ENCODE data around the gene PNLIP. TPM values are rescaled to one million over a fixed set of nuclear protein-coding genes. Genes with fewer than 3 reads are reported as not detected.

Gene PNLIP
- total RNA-seq, 2 experiments from 2014 or later: not detected

DNA sequence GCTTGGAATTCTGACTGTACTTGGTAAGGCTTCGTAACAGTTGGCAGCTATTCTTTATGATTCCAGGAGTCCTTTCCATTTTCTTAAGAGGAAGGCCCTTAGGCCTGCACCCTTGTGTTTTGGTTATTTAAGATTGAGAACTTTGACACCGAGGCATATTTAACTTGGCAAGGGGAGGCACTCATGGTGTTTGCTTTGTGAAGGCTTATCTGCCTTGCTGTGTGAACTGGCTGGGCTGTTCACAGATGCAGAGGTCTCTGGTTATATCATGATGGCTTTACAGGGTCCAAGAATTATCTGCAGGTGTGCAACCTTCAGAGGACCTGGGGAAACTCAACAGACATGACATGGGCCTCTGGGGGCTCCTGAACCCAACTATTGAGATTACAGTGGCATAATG, 44.2 kb downstream of the PNLIP start:
- Mint-ChIP-seq H3K4me1 (ENCODE audit: low read depth) (no peaks in the 10 kb centered on the region), H3K4me3 (no peak overlapping the region), H3K27ac (no peak overlapping the region), H3K36me3 (ENCODE audit: low read depth) (no peaks in the 10 kb centered on the region), H3K9me3 (no peaks in the 10 kb centered on the region), H3K27me3 (ENCODE audit: low read depth) (peaks cover 7% of the 10 kb centered on the region)
- DNase-seq: no peak
- CTCF ChIA-PET: interaction anchor here (0.7 kb wide), 1 partner anchor 382 kb away, joined by 3 read pairs; no protein-coding TSS in a partner anchor
- intact Hi-C loops (cut with micrococcal nuclease): no loop called here

DNA sequence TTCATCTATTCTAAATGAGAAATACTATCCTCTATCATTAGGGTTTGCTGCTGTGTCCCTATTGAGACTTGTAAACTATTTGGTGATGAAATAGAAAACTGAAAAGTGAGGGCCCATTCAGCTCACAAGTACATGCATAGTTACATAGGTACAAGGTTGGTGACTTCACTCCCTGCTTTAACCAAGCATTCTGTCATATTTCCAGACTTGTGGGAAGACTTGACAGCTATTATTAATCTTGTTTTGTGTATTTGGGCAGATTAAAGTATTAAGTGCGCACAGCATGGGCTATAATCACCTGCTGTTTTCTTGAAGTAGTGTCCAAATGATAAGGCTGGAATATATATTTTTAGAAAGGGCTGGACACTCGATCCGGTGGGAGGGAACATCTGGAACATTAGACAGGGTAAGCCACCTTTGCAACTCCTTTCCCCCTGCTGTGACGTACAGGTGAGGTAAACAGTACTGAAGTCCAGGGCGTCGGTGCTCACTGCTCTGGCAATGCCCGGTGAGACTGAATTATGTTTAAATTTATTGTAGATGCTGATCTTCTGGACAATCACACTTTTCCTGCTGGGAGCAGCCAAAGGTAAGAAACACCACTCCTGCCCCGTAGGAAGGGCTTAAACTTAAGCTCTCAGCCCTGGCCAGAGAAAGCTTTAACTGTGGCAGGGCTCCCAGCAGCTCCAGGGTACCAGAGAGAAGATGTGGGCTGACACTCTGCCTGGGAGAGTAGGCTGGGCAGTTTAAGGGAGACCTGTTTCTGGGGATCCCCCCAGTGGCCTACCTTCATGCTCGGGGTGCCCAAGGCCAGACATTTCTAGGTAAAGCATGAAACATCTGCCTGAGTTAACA, 45.1 kb downstream of the PNLIP start, which contains the start of gene PNLIPRP1:
Gene PNLIPRP1 (plus strand): TSS at position 370 of the 855 bp plus-strand sequence. CDS start 171 bp downstream, at position 541.
- intact Hi-C loops (cut with micrococcal nuclease): no loop called here
- DNase-seq: no peak
- H3K27me3 Mint-ChIP-seq (ENCODE audit: low read depth): peaks cover 4% of the 10 kb centered on the region
- no peak within 1 kb of the TSS for H3K4me3 Mint-ChIP-seq
- H3K4me1 Mint-ChIP-seq (ENCODE audit: low read depth): no peaks in the 10 kb centered on the region
- no peaks in the 10 kb centered on the region for H3K36me3 Mint-ChIP-seq (ENCODE audit: low read depth)
- no peaks in the 10 kb centered on the region for H3K9me3 Mint-ChIP-seq
- CTCF ChIA-PET: interaction anchor here (0.7 kb wide), 1 partner anchor 381 kb away, joined by 3 read pairs; no protein-coding TSS in a partner anchor
- H3K27ac Mint-ChIP-seq: no peak within 1 kb of the TSS

DNA sequence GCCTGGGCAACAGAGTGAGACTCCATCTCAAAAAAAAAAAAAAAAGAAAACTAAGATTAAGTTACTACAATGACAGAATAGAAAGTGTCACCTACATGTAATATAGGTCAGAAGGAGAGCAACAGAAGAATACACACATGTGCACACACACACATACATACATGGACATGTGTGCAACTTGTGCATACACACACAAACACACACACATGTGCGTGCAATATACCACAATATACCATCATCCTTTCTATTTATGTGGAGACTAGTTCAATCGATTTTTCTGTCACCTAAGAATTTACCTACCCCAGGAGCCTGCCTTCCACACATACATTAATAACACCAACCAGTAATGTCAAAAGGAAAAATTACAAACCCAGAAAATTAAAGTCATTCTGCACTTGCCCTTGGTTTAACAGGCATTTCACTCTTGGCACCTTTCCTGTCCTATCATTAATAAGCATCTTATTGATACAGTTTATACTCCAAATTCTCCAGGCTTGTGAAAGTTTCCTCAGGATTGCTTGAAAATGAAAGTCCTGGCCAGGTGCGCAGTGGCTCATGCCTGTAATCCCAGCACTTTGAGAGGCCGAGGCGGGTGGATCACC, 47.5 kb downstream of the PNLIP start:
- H3K9me3 Mint-ChIP-seq: no peaks in the 10 kb centered on the region
- CTCF ChIA-PET: no interaction called here
- H3K27ac Mint-ChIP-seq: no peak overlapping the region
- H3K4me1 Mint-ChIP-seq (ENCODE audit: low read depth): no peaks in the 10 kb centered on the region
- intact Hi-C loops (cut with micrococcal nuclease): no loop called here
- DNase-seq: no peak
- no peaks in the 10 kb centered on the region for H3K27me3 Mint-ChIP-seq (ENCODE audit: low read depth)
- H3K4me3 Mint-ChIP-seq: no peak overlapping the region
- no peaks in the 10 kb centered on the region for H3K36me3 Mint-ChIP-seq (ENCODE audit: low read depth)

DNA sequence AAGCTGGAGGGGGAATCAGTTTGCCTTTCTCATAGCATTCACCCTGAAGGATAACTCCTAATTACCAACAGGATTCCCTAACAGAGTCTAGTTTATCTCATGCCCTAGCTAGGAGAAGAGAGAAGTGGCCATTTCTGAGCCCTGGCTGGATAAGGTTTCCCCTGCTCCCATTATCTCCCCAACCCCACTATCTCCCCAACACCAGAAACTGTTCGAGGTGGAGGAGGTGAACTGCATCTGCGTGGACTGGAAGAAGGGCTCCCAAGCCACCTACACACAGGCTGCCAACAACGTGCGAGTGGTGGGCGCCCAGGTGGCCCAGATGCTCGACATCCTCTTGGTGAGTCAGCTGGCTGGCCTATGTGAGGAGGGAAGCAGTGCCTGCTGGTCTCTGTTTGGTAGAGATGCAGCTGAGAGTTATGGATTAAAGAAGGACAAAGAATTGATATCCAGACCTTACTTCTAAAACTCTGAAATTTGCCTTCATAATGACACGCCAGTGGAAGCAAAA, 48.8 kb downstream of the PNLIP start:
- CTCF ChIA-PET: interaction anchor here (1.0 kb wide), 1 partner anchor 149 kb away, joined by 4 read pairs; no protein-coding TSS in a partner anchor
- DNase-seq: no peak

GRCh38 chr10:116596062-116596461, 50.3 kb downstream of the PNLIP start:
- no peaks in the 10 kb centered on the region for H3K27me3 Mint-ChIP-seq (ENCODE audit: low read depth)
- H3K9me3 Mint-ChIP-seq: no peaks in the 10 kb centered on the region
- H3K4me3 Mint-ChIP-seq: no peak overlapping the region
- DNase-seq: no peak
- intact Hi-C loops (cut with micrococcal nuclease): no loop called here
- H3K4me1 Mint-ChIP-seq (ENCODE audit: low read depth): no peaks in the 10 kb centered on the region
- H3K36me3 Mint-ChIP-seq (ENCODE audit: low read depth): no peaks in the 10 kb centered on the region
- H3K27ac Mint-ChIP-seq: no peak overlapping the region
- CTCF ChIA-PET: no interaction called here

More for the DNA sequence above, 48.8 kb downstream of the PNLIP start:
- Mint-ChIP-seq H3K27me3 (ENCODE audit: low read depth) (no peaks in the 10 kb centered on the region), H3K27ac (no peak overlapping the region), H3K9me3 (no peaks in the 10 kb centered on the region), H3K36me3 (ENCODE audit: low read depth) (no peaks in the 10 kb centered on the region), H3K4me3 (no peak overlapping the region), H3K4me1 (ENCODE audit: low read depth) (no peaks in the 10 kb centered on the region)
- intact Hi-C loops (cut with micrococcal nuclease): no loop called here

DNA sequence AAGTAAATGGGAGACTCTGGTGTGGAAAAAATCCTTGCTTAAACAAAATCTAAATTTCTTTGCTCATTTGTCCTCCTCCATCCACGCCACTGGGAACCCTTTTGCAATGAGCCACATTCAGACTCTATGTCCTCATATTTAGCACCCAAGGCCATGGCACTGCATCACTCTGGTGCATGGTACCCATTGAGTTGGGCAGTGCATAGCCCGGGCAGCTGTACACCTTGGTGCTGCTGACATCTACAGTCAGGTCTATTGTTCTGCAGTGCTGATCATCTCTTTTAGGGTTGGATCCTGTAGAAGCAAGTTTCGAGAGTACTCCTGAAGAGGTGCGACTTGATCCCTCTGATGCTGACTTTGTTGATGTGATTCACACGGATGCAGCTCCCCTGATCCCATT, 51.8 kb downstream of the PNLIP start:
- CTCF ChIA-PET: no interaction called here
- no peak for DNase-seq
- H3K36me3 Mint-ChIP-seq (ENCODE audit: low read depth): no peaks in the 10 kb centered on the region
- intact Hi-C loops (cut with micrococcal nuclease): no loop called here
- H3K4me1 Mint-ChIP-seq (ENCODE audit: low read depth): no peaks in the 10 kb centered on the region
- H3K27me3 Mint-ChIP-seq (ENCODE audit: low read depth): no peaks in the 10 kb centered on the region
- H3K4me3 Mint-ChIP-seq: no peak overlapping the region
- H3K9me3 Mint-ChIP-seq: no peaks in the 10 kb centered on the region
- H3K27ac Mint-ChIP-seq: no peak overlapping the region

DNA sequence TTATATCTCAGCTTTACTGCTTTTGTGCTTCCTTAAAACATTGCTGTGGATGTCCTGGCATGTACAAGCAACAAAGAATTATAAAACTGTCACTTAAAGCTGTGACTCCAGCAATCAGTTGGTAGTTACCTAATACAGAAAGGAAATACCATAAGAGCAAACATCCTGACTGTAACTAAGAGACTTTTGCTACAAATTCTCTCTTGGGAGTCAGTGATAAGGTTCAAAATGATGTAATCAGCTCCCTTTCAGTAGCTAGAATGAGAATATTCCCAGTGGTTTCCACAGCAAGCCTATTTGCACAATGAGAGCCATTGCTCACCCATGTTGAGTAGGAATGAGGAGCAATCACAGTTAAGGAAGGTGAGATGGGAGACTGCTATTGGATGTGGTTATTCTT, 52.6 kb downstream of the PNLIP start:
- intact Hi-C loops (cut with micrococcal nuclease): no loop called here
- CTCF ChIA-PET: no interaction called here

DNA sequence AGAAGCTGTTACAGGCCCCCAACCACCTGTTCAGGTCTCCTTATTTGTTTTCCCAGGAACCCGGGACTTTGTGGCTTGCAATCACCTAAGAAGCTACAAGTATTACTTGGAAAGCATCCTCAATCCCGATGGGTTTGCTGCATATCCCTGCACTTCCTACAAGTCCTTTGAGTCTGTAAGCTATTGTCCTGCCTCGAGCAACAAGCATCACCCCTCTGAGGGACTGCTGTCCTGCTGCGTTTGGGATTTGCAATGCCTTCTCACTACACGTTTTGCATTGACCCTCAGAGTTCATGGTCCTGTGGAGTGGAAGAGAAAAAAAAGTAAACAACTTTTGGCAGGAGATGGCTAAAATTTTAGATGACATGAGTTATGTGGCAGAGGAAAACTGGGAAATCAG, 54.3 kb downstream of the PNLIP start:
- Mint-ChIP-seq H3K4me1 (ENCODE audit: low read depth) (no peaks in the 10 kb centered on the region), H3K27ac (no peak overlapping the region), H3K9me3 (no peaks in the 10 kb centered on the region), H3K27me3 (ENCODE audit: low read depth) (no peaks in the 10 kb centered on the region), H3K4me3 (no peak overlapping the region), H3K36me3 (ENCODE audit: low read depth) (no peaks in the 10 kb centered on the region)
- intact Hi-C loops (cut with micrococcal nuclease): no loop called here
- CTCF ChIA-PET: no interaction called here
- DNase-seq: no peak

More for the DNA sequence above, 52.6 kb downstream of the PNLIP start:
- no peak overlapping the region for H3K4me3 Mint-ChIP-seq
- no peaks in the 10 kb centered on the region for H3K4me1 Mint-ChIP-seq (ENCODE audit: low read depth)
- no peaks in the 10 kb centered on the region for H3K27me3 Mint-ChIP-seq (ENCODE audit: low read depth)
- no peaks in the 10 kb centered on the region for H3K36me3 Mint-ChIP-seq (ENCODE audit: low read depth)
- no peak overlapping the region for H3K27ac Mint-ChIP-seq
- H3K9me3 Mint-ChIP-seq: no peaks in the 10 kb centered on the region
- DNase-seq: no peak

- intact Hi-C loops (cut with micrococcal nuclease): no loop called here
- Mint-ChIP-seq H3K36me3 (ENCODE audit: low read depth) (no peaks in the 10 kb centered on the region), H3K4me1 (ENCODE audit: low read depth) (no peaks in the 10 kb centered on the region), H3K4me3 (no peak overlapping the region), H3K27ac (no peak overlapping the region), H3K27me3 (ENCODE audit: low read depth) (peaks cover 13% of the 10 kb centered on the region), H3K9me3 (no peaks in the 10 kb centered on the region)
- no peak for DNase-seq
- CTCF ChIA-PET: no interaction called here
Observed at GRCh38 chr10:116602648-116603400, 57.1 kb downstream of the PNLIP start.

DNA sequence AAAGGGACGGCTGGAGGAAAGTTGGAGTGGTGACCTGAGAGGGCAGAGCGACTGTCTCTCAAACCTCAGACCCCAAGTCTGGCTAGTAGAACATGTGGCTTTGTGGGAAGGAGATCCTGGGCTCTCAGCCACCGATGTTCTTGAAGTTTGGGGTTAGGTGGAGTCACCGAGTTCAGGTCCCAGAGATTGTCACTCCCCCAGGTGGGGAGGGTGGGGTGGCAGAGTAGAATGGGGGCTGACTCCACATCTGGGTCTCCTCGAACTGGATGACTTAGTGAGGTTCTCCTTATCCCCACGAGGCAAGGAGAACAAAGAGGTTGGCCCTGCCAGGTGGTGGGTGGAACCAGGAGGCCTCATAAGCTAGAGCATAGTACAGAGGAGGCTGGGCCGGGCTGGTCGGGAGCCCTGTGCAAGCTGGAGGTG, 60.3 kb downstream of the PNLIP start:
- H3K27ac Mint-ChIP-seq: no peak overlapping the region
- peaks cover 32% of the 10 kb centered on the region for H3K27me3 Mint-ChIP-seq (ENCODE audit: low read depth)
- DNase-seq: no peak
- intact Hi-C loops (cut with micrococcal nuclease): no loop called here
- CTCF ChIA-PET: no interaction called here
- H3K9me3 Mint-ChIP-seq: no peaks in the 10 kb centered on the region
- no peaks in the 10 kb centered on the region for H3K36me3 Mint-ChIP-seq (ENCODE audit: low read depth)
- H3K4me3 Mint-ChIP-seq: no peak overlapping the region
- H3K4me1 Mint-ChIP-seq (ENCODE audit: low read depth): no peaks in the 10 kb centered on the region

- Mint-ChIP-seq H3K9me3 (no peaks in the 10 kb centered on the region), H3K27ac (no peak overlapping the region), H3K36me3 (ENCODE audit: low read depth) (no peaks in the 10 kb centered on the region), H3K4me3 (no peak overlapping the region), H3K4me1 (ENCODE audit: low read depth) (no peaks in the 10 kb centered on the region), H3K27me3 (ENCODE audit: low read depth) (peaks cover 32% of the 10 kb centered on the region)
- intact Hi-C loops (cut with micrococcal nuclease): no loop called here
- CTCF ChIA-PET: interaction anchor here (0.5 kb wide), 1 partner anchor 573 kb away, joined by 3 read pairs; no protein-coding TSS in a partner anchor
- DNase-seq: no peak
Observed at GRCh38 chr10:116607336-116607735, 61.6 kb downstream of the PNLIP start.
